Measurements from ENCODE around the gene MPHOSPH9. TPM values are rescaled to one million over a fixed set of nuclear protein-coding genes. Genes with fewer than 3 reads are reported as not detected.

Gene MPHOSPH9
- total and polyA plus RNA-seq, 2 of the 4 experiments (the other 2 are of a cell fraction) = 7.6 to 17.0 TPM

- H2BK120ac ChIP-seq (ENCODE audit: low read depth, low read length) = 0 out of 2 replicates have a peak overlapping the region, but pooled peaks have one; percentile 4
- H3K14ac ChIP-seq (replicated peaks; ENCODE audit: low read depth, low read length) = peak overlapping the region; percentile 24
- H3K4me3 ChIP-seq (ENCODE audit: insufficient read depth, low read depth, low read length) = no peak overlapping the region
- ATAC-seq (ENCODE audit: low read depth) (no peak), DNase-seq (no peak)
- no peaks in the 10 kb centered on the region for H3K27me3 ChIP-seq (ENCODE audit: control insufficient read depth, insufficient read depth, low read length)
- intact Hi-C loops (cut with micrococcal nuclease) (loop anchor here (2.0 kb wide), 1 partner anchor 36 kb away; the partner anchor contains the start of gene PITPNM2), in situ Hi-C loops (cut with MboI; ENCODE audit: low sequenced_read_pairs) (no loop called here), dilution Hi-C loops (cut with HindIII; ENCODE audit: low sequenced_read_pairs, unreplicated experiment) (no loop called here)
- no peak overlapping the region for H2AK9ac ChIP-seq (replicated peaks; ENCODE audit: low read depth, low read length, poor library complexity)
- H4K5ac ChIP-seq (ENCODE audit: low read depth, low read length) = no peak overlapping the region; the same call in 1 of the 2 replicates
- no peak overlapping the region; the same call in 1 of the 2 replicates for H3K27ac ChIP-seq (ENCODE audit: insufficient read depth, low read length)
- H3K9me3 ChIP-seq (ENCODE audit: control insufficient read depth, insufficient read depth, low read length) = no peaks in the 10 kb centered on the region
- peak overlapping the region; percentile 32; the same call in 1 of the 2 replicates for H2AK5ac ChIP-seq (ENCODE audit: low read depth, low read length)
- H3K9ac ChIP-seq (ENCODE audit: low read depth, low read length) = no peak overlapping the region
- no TSS peak for BruUV-seq (replicated peaks)
- H3K4me2 ChIP-seq (ENCODE audit: low read depth, low read length) = no peak overlapping the region
- POLR2A ChIA-PET (ENCODE audit: unreplicated experiment) = no interaction called here
- peaks cover 6% of the 10 kb centered on the region; the same call in 1 of the 2 replicates for H3K36me3 ChIP-seq (ENCODE audit: control insufficient read depth, insufficient read depth, low read length)
- no peak overlapping the region for H3K23ac ChIP-seq (ENCODE audit: low read depth, low read length)
- H2AFZ ChIP-seq (replicated peaks; ENCODE audit: low read length, poor library complexity) = peak overlapping the region; percentile 9
- CTCF ChIA-PET = no interaction called here
- peaks cover 41% of the 10 kb centered on the region for H3K9me1 ChIP-seq (ENCODE audit: insufficient read depth, low read length)
- 94% methylated on average over 3 of the region's 13 CpGs; no CpG with 5 or more reads in 1 of the 2 experiments for WGBS, 2 experiments (ENCODE audit: extremely low coverage in 2 of 2, insufficient read length in 1 of 2)
- peak overlapping the region; percentile 8 for H3K4ac ChIP-seq (ENCODE audit: low read depth, low read length)
- H3K18ac ChIP-seq (ENCODE audit: low read depth, low read length) = peak overlapping the region; percentile 24
- no peak overlapping the region for H3K56ac ChIP-seq (ENCODE audit: extremely low read depth, insufficient read depth, low read length)
- peaks cover 17 to 56% of the 10 kb centered on the region in 2 experiments for H3K79me1 ChIP-seq (ENCODE audit: low read depth in 1 of 2, low read length in 2 of 2)
- peak overlapping the region; percentile 6; the same call in 1 of the 3 replicates for H2BK15ac ChIP-seq (ENCODE audit: low read depth, low read length)
- H4K8ac ChIP-seq (ENCODE audit: low read depth in 2 of 2, low read length in 2 of 2) = peak overlapping the region in 1 of 2 experiments; percentile 25; a peak in 1 of 4 replicates
- H2BK5ac ChIP-seq (ENCODE audit: low read depth, low read length, poor library complexity, severe bottlenecking) = no peak overlapping the region
- H3K4me1 ChIP-seq (ENCODE audit: control insufficient read depth, insufficient read depth, low read length) = peaks cover 30% of the 10 kb centered on the region
- H2BK20ac ChIP-seq (ENCODE audit: low read depth, low read length) = peak overlapping the region; percentile 28; the same call in 1 of the 2 replicates
- H4K20me1 ChIP-seq (ENCODE audit: insufficient read depth, low read length) = peaks cover 61% of the 10 kb centered on the region
- 0 out of 2 replicates have a peak overlapping the region, but pooled peaks have one; percentile 37 for H4K91ac ChIP-seq (ENCODE audit: insufficient read depth, low read depth, low read length)
- TF ChIP-seq CHD1 (IDR thresholded peaks at IDR 0.05; ENCODE audit: low read depth, low read length) = no peak
- TF ChIP-seq CEBPB (IDR thresholded peaks at IDR 0.05; ENCODE audit: low read depth, low read length) = no peak
- no peak for TF ChIP-seq USF2 (IDR thresholded peaks at IDR 0.05; ENCODE audit: low read depth, low read length)
- no peak for TF ChIP-seq POLR2A (IDR thresholded peaks at IDR 0.05; ENCODE audit: low read depth, low read length)
- TF ChIP-seq RAD21 (IDR thresholded peaks at IDR 0.05; ENCODE audit: low read length) = no peak
- TF ChIP-seq MAFK (IDR thresholded peaks at IDR 0.05; ENCODE audit: low read depth, low read length) = no peak
- TF ChIP-seq BHLHE40 (IDR thresholded peaks at IDR 0.05; ENCODE audit: low read depth, low read length) = no peak
- TF ChIP-seq MXI1 (IDR thresholded peaks at IDR 0.05; ENCODE audit: borderline replicate concordance, low read depth, low read length) = no peak
- TF ChIP-seq NFE2L2 (IDR thresholded peaks at IDR 0.05; ENCODE audit: low read depth, low read length) = no peak
- no peak for TF ChIP-seq RCOR1 (IDR thresholded peaks at IDR 0.05; ENCODE audit: insufficient replicate concordance, low read length)
- no peak for TF ChIP-seq FOS (IDR thresholded peaks at IDR 0.05; ENCODE audit: low read depth, low read length)
- TF ChIP-seq ELK1 (IDR thresholded peaks at IDR 0.05; ENCODE audit: borderline replicate concordance, low read depth, low read length) = no peak
- TF ChIP-seq RFX5 (IDR thresholded peaks at IDR 0.05; ENCODE audit: low read depth, low read length) = no peak
- no peak for TF ChIP-seq SMC3 (IDR thresholded peaks at IDR 0.05; ENCODE audit: low read depth, low read length)
- TF ChIP-seq MAZ (IDR thresholded peaks at IDR 0.05; ENCODE audit: borderline replicate concordance, low read depth, low read length) = no peak
These were observed 118.4 kb downstream of the MPHOSPH9 start for GRCh38 chr12:123114304-123115083.

Measured in IMR-90 (cell line).